ENCODE data around the gene IFI16.

The IFI16 gene

GRCh38 chr1:159065106-159065505, 55.4 kb downstream of the IFI16 start:
- TF ChIP-seq ZFX (IDR thresholded peaks at IDR 0.05; ENCODE audit: borderline replicate concordance) = no peak
- TF ChIP-seq, protein P1, sequence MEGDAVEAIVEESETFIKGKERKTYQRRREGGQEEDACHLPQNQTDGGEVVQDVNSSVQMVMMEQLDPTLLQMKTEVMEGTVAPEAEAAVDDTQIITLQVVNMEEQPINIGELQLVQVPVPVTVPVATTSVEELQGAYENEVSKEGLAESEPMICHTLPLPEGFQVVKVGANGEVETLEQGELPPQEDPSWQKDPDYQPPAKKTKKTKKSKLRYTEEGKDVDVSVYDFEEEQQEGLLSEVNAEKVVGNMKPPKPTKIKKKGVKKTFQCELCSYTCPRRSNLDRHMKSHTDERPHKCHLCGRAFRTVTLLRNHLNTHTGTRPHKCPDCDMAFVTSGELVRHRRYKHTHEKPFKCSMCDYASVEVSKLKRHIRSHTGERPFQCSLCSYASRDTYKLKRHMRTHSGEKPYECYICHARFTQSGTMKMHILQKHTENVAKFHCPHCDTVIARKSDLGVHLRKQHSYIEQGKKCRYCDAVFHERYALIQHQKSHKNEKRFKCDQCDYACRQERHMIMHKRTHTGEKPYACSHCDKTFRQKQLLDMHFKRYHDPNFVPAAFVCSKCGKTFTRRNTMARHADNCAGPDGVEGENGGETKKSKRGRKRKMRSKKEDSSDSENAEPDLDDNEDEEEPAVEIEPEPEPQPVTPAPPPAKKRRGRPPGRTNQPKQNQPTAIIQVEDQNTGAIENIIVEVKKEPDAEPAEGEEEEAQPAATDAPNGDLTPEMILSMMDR (IDR thresholded peaks at IDR 0.05) = no peak

GRCh38 chr1:159066108-159066507, 56.4 kb downstream of the IFI16 start:
- no peak for TF ChIP-seq ZFX (IDR thresholded peaks at IDR 0.05; ENCODE audit: borderline replicate concordance)
- TF ChIP-seq, protein P1 (IDR thresholded peaks at IDR 0.05) = no peak
- H3K27ac ChIP-seq = no peak overlapping the region

More at GRCh38 chr1:159065106-159065505, 55.4 kb downstream of the IFI16 start:
- no peak overlapping the region for H3K27ac ChIP-seq

DNA sequence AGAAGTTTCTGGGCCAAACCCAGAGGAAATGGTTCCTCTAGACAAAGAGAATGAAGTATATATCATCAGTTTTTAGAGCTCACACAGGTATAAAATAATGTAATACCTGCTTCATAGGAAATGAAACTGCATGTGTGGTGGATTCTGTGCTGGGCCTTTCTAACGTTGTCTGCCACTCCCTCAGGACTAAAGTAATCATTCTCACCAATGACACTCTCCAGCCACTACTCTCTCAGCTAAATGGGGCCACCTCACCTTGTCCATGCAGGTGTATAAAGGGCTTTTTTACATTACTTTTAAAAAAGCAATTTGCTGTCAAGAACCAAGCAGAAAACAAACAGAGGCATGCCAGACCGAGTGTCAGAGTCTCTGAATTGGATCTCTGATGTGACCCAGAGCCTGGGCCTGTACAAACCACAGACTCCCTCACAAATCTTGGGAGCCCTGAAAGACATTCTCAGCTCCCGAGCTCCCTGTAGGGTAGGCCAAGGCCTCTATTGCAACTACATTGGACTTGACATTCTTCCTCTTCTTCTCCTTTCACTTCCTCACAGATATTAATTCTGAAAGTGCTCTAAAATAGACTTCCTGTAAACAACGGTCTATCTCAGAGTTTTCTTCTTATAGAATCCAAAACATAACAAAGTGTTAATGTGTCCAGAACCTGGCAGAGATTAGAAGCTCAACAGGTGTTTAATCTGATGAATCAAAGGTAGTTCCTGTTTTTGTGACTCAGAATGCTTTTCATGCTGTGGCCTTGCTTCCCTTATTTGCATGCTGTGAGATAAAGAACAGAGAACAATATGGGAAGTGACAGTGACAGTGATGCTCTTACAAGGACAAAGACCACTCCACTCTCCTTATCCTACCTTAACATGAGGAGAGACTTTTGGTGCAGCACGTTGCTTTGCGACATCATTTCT, 58.3 kb downstream of the IFI16 start:
- TF ChIP-seq ZFX (IDR thresholded peaks at IDR 0.05; ENCODE audit: borderline replicate concordance) = no peak
- no peak overlapping the region for H3K27ac ChIP-seq

- TF ChIP-seq ZFX (IDR thresholded peaks at IDR 0.05; ENCODE audit: borderline replicate concordance) = no peak
- TF ChIP-seq, protein P1 (IDR thresholded peaks at IDR 0.05) = no peak
- no peak overlapping the region for H3K27ac ChIP-seq
These were observed 59.2 kb downstream of the IFI16 start for GRCh38 chr1:159068886-159069285.

DNA sequence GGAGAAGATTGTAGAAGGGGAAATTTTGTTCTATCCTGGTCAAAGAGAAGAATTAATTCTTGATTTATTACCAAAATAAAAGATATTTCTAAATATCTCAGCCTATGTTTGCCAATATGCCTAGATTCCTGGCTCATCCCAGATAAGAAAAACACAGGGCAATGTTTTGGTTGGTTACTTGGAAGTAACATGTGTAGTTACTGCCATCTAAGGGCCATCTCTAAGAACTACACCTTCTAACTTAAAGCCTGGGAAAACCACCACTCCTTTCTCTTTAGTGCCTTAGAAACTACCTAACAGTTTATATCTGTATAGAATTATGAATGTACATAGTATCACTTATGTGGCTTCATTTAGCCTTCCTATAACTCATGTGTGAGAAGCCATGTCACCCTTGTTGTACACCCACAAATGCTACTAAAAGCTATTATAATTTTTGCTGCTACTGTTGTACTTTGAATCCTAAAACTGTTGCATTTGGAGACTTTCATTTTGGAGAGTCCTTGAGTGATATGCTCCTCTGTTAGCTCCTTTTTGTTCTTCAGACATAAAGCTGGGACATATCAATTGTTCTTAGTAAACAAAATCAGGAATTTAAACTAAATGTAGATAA, 62.4 kb downstream of the IFI16 start:
- TF ChIP-seq, protein P1 (IDR thresholded peaks at IDR 0.05) = peak; percentile 84
- TF ChIP-seq ZFX (IDR thresholded peaks at IDR 0.05; ENCODE audit: borderline replicate concordance) = no peak
- H3K27ac ChIP-seq = no peak overlapping the region

- no peak within 1 kb of the TSS for H3K27ac ChIP-seq
- no peak for TF ChIP-seq ZFX (IDR thresholded peaks at IDR 0.05; ENCODE audit: borderline replicate concordance)
- TF ChIP-seq, protein P1 (IDR thresholded peaks at IDR 0.05) = no peak
These were observed 66.9 kb downstream of the IFI16 start, which contains the start of gene AIM2 for GRCh38 chr1:159076438-159077119. TSS of gene AIM2 (minus strand) at chr1:159076766. CDS start at chr1:159073499, 3,267 bp downstream.

DNA sequence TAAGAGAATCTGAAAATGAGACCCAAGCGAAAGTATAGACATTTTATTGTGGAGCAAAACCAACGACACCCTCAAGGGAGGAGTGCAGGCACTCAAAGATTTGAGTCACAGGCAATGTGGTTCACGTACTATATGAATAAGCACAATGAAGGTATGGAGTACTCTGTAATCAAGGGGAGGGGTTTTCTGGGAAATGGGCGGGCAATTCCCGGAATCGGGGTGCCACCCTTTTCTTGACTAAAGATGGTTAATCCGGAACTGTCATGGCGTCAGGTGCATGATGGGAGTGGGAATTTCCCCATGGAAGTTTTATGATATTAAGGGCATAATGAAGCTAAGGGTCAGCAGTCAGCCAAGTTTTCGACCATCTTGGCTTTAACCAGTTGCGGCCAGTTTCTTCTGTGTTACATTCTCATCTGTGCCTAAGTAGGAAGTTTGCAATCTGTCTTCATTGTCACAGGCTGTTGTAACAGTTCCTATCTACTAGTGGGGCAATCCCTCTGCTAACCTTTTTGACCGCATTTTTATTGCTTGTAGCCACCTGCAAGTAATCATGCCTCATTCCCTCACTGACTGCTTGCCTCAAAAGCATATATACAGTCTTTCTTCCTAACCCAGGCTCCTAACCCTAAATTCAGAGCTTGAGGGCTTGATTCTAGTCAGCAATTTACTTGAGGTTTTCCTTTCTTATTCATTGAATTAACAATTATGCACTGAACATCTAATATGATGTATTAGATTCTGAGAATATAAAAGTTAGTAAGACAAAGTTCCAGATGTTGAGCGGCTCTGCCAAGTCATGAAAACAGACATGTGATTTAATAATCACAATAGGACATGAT, 67.6 kb downstream of the IFI16 start:
- TF ChIP-seq ZFX (IDR thresholded peaks at IDR 0.05; ENCODE audit: borderline replicate concordance) = no peak
- TF ChIP-seq, protein P1 (IDR thresholded peaks at IDR 0.05) = no peak
- no peak overlapping the region for H3K27ac ChIP-seq

All from 22Rv1 (cell line).